ENCODE measurements around the gene IKZF1. TPM values are rescaled to one million over a fixed set of nuclear protein-coding genes. Genes with fewer than 3 reads are reported as not detected.

IKZF1 gene
- total RNA-seq, 1 experiment from 2014 or later = 0.57 TPM

GRCh38 chr7:50368366-50368765, 63.9 kb downstream of the IKZF1 start (continued):
- TF ChIP-seq FOSL1 (IDR thresholded peaks at IDR 0.05; ENCODE audit: low read depth) = no peak
- TF ChIP-seq EGR1 (IDR thresholded peaks at IDR 0.05; ENCODE audit: low read depth) = no peak
- no peak for TF ChIP-seq ZNF274 (IDR thresholded peaks at IDR 0.05; ENCODE audit: low read depth, low read length)

GRCh38 chr7:50369143-50370026, 64.9 kb downstream of the IKZF1 start:
- no peak overlapping the region for H2AFZ ChIP-seq (ENCODE audit: low read depth, low read length, poor library complexity, severe bottlenecking)
- H4K20me1 ChIP-seq (ENCODE audit: insufficient read depth) = no peaks in the 10 kb centered on the region
- intact Hi-C loops (cut with micrococcal nuclease) = loop anchor here (1.0 to 2.0 kb wide), 3 partner anchors 164 to 277 kb away; no protein-coding TSS in a partner anchor
- no peaks in the 10 kb centered on the region for H3K9me2 ChIP-seq (ENCODE audit: insufficient read depth)
- no peak overlapping the region for H3K9ac ChIP-seq (ENCODE audit: low read length)
- H3K9me3 ChIP-seq (ENCODE audit: control insufficient read depth in 1 of 2, insufficient read depth in 1 of 2, low read depth in 1 of 2, low read length in 2 of 2) = peaks cover 0 to 8% of the 10 kb centered on the region in 2 experiments; a peak in 1 of 4 replicates
- RAD21 ChIA-PET (ENCODE audit: low non-redundant PET in 1 of 2, low total read pairs in 2 of 2, uncharacterized antibody in 2 of 2, unreplicated experiment in 2 of 2) = interaction anchor here in 1 of 2 experiments (0.6 kb wide), 1 partner anchor 162 kb away, joined by 5 read pairs; no protein-coding TSS in a partner anchor
- H3K27ac ChIP-seq (ENCODE audit: low read depth, low read length) = no peak overlapping the region
- no TSS peak for BruUV-seq (replicated peaks)
- H3K79me2 ChIP-seq (ENCODE audit: insufficient read depth, low read length) = no peaks in the 10 kb centered on the region
- H3K4me3 ChIP-seq (replicated peaks in 1 of 2; ENCODE audit: low read depth in 1 of 2, low read length in 2 of 2) = no peak overlapping the region
- no peak overlapping the region for H3K4me2 ChIP-seq (ENCODE audit: low read length)
- H3K36me3 ChIP-seq (ENCODE audit: control insufficient read depth in 1 of 2, insufficient read depth in 2 of 2, low read length in 2 of 2) = no peaks in the 10 kb centered on the region
- DNase-seq (ENCODE audit: low read depth, low spot score) = peak; percentile 50
- 0 out of 2 replicates have a peak, but pooled peaks cover 2% of the 10 kb centered on the region for H3K27me3 ChIP-seq (ENCODE audit: insufficient read depth, low read length)
- CTCF ChIA-PET = interaction anchor here (0.7 to 1.0 kb wide), 3 partner anchors 164 to 277 kb away, joined by 3 read pairs; no protein-coding TSS in a partner anchor
- POLR2A ChIA-PET = no interaction called here
- H3K4me1 ChIP-seq (ENCODE audit: control insufficient read depth in 1 of 2, insufficient read depth in 2 of 2, low read length in 2 of 2) = no peaks in the 10 kb centered on the region
- ATAC-seq = peak; percentile 66
- TF ChIP-seq ELF1 (IDR thresholded peaks at IDR 0.05; ENCODE audit: borderline replicate concordance, low read depth) (no peak), SIN3A (IDR thresholded peaks at IDR 0.05; ENCODE audit: low read depth) (no peak), SRF (IDR thresholded peaks at IDR 0.05; ENCODE audit: low read depth) (no peak), ZFX (IDR thresholded peaks at IDR 0.05) (no peak), TCF7L2 (IDR thresholded peaks at IDR 0.05; ENCODE audit: borderline replicate concordance, extremely low read depth, insufficient read depth, insufficient read length) (no peak), CEBPB (IDR thresholded peaks at IDR 0.05; ENCODE audit: low read depth) (no peak), ZBTB33 (IDR thresholded peaks at IDR 0.05; ENCODE audit: extremely low read depth, insufficient replicate concordance, low read length) (no peak), CBX3 (IDR thresholded peaks at IDR 0.05; ENCODE audit: low read depth) (peak; percentile 65; the same call in 1 of the 2 replicates), RAD21 (IDR thresholded peaks at IDR 0.05; ENCODE audit: low read depth) (peak; percentile 74), FOSL1 (IDR thresholded peaks at IDR 0.05; ENCODE audit: low read depth) (no peak), ZNF274 (IDR thresholded peaks at IDR 0.05; ENCODE audit: low read depth, low read length) (no peak), JUND (IDR thresholded peaks at IDR 0.05) (no peak), REST (IDR thresholded peaks at IDR 0.05; ENCODE audit: low read depth) (no peak), SP1 (IDR thresholded peaks at IDR 0.05; ENCODE audit: low read depth) (no peak), MAX (IDR thresholded peaks at IDR 0.05) (no peak)
